CD4-positive, CD25-positive, alpha-beta regulatory T cell (primary cell): Measurements from ENCODE around the gene PBX1. TPM values are rescaled to one million over a fixed set of nuclear protein-coding genes. Genes with fewer than 3 reads are reported as not detected.
A peak's percentile ranks its signal among the peaks of the same experiment; 100 is the strongest.

Source experiments
- ATAC-seq, 2 donors: fragments of 150-1000 bp; cut with Tn5 transposase; one replicate each; pipeline ENCODE4 v1.10.0; 2021; ENCODE audit warnings: low read depth in 2 of 2, moderate number of reproducible peaks in 2 of 2, moderate library complexity in 1 of 2
- DNase-seq, 3 donors: peaks; one replicate each; pipeline versions ENCODE4 v3.0.0 to v3.0.0-alpha.2; 2012 to 2022; ENCODE audit warnings: mixed read lengths in 1 of 3
- H3K27ac ChIP-seq: one replicate; pipeline ENCODE4 v1.7.0; 2013; ENCODE audit warnings: mild to moderate bottlenecking, low read length; ENCODE audit not compliant: insufficient read depth, poor library complexity, severe bottlenecking
- H3K27me3 ChIP-seq: one replicate; pipeline ENCODE4 v1.7.0; 2013; ENCODE audit warnings: low read length; ENCODE audit not compliant: control insufficient read depth, insufficient read depth
- H3K36me3 ChIP-seq: one replicate; pipeline ENCODE4 v1.7.0; 2013; ENCODE audit warnings: mild to moderate bottlenecking, low read length, moderate library complexity; ENCODE audit not compliant: control insufficient read depth, insufficient read depth
- H3K4me1 ChIP-seq: 2 replicates; pipeline ENCODE4 v1.7.0; 2013; ENCODE audit warnings: mild to moderate bottlenecking, low read length; ENCODE audit not compliant: insufficient read depth, control insufficient read depth, poor library complexity, severe bottlenecking
- H3K4me3 ChIP-seq: one replicate; pipeline ENCODE4 v1.7.0; 2013; ENCODE audit warnings: low read depth, mild to moderate bottlenecking, low read length, moderate library complexity
- H3K9me3 ChIP-seq, 2 experiments: 1 replicate in 1 of 2; 2 replicates in 1 of 2; pipeline ENCODE4 v1.7.0; 2013; ENCODE audit warnings: low read length in 2 of 2, mild to moderate bottlenecking in 1 of 2, moderate library complexity in 1 of 2; ENCODE audit not compliant: control insufficient read depth in 2 of 2
- H3K27ac Mint-ChIP-seq, 3 donors: one replicate each; pipeline ENCODE4 v1.8.0; 2020 to 2022; ENCODE audit warnings: mild to moderate bottlenecking in 3 of 3, mixed read lengths in 3 of 3, moderate library complexity in 2 of 3
- H3K27me3 Mint-ChIP-seq: one replicate; pipeline ENCODE4 v1.8.0; 2022; ENCODE audit warnings: mild to moderate bottlenecking, mixed read lengths
- H3K36me3 Mint-ChIP-seq: one replicate; pipeline ENCODE4 v1.8.0; 2020; ENCODE audit warnings: mixed read lengths
- H3K4me1 Mint-ChIP-seq, 4 donors: one replicate each; pipeline ENCODE4 v1.8.0; 2020 to 2022; ENCODE audit warnings: mixed read lengths in 4 of 4, mild to moderate bottlenecking in 1 of 4
- H3K4me3 Mint-ChIP-seq, 4 donors: one replicate each; pipeline ENCODE4 v1.8.0; 2020 to 2022; ENCODE audit warnings: mild to moderate bottlenecking in 4 of 4, mixed read lengths in 4 of 4, moderate library complexity in 3 of 4
- H3K9me3 Mint-ChIP-seq, 7 donors: one replicate each; pipeline ENCODE4 v1.8.0; 2020 to 2022; ENCODE audit warnings: mixed read lengths in 7 of 7, mild to moderate bottlenecking in 3 of 7, moderate library complexity in 2 of 7
- polyA plus RNA-seq, 4 donors: library from polyadenylated mRNA; unstranded; fragments of 300-500 nt; fragmentation: Illumina TruSeq; gene quantifications; one replicate each; pipeline ENCODE4 v1.2.3, GENCODE V29; 2021
- total RNA-seq: library from RNA; stranded (reverse); gene quantifications from one replicate; pipeline ENCODE4 v1.2.3, GENCODE V29; 2022

The PBX1 gene
- total and polyA plus RNA-seq, 5 donors from 2014 or later, result 0.03 to 1.7 (median 0.10) TPM; not detected in 2

DNA sequence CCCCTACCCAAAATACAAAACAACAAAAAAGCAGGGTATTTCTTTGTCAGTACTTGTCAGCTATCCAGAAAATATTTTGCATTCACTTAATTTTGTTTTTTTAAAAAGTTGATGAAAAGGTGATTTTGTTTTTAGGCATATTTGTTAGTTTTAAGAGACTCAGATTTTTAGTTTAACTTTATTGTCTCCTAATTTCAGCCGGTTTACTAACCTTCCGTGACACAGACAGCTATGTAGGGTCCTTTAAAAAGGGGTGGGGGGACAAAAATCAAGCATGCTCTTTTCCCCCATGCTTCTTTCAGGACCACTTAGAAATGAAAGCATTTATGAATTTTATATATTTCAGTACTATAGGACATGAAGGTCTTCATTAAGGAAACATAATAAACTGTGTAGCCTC, 1.6 kb downstream of the PBX1 start:
- H3K27ac Mint-ChIP-seq, result no peak overlapping the region
- no peaks in the 10 kb centered on the region for H3K9me3 ChIP-seq
- H3K4me3 ChIP-seq, result no peak overlapping the region

DNA sequence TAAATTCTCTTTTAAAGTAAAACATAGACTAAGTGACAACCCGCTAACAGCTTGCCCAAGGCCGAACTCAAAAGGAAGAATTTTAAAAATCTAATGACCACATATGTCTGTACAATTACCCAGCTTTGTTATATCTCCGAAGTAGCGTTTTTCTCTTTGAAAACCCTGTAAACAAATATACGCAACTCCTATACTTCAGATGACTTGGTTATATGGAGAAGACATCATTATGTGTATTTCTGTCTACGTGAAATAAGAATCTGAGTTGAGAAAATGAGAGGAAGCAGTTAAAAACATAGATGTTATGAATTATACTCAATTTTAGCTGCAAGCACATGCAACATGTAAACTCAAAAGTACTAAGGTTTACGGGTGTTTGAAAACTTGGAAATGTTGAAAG, 2.0 kb downstream of the PBX1 start:
- ATAC-seq, result no peak
- no peaks in the 10 kb centered on the region for H3K9me3 ChIP-seq
- Mint-ChIP-seq H3K27me3 (peaks cover 26% of the 10 kb centered on the region), H3K4me1 (peaks cover 0 to 7% (median 2%) of the 10 kb centered on the region in 4 donors), H3K4me3 (no peak overlapping the region), H3K9me3 (peaks cover 0 to 7% (median 2%) of the 10 kb centered on the region in 7 donors), H3K36me3 (no peaks in the 10 kb centered on the region), H3K27ac (no peak overlapping the region)
- no peak overlapping the region for H3K27ac ChIP-seq
- no peaks in the 10 kb centered on the region for H3K36me3 ChIP-seq
- no peak for DNase-seq
- H3K4me1 ChIP-seq, result no peaks in the 10 kb centered on the region
- peaks cover 20% of the 10 kb centered on the region for H3K27me3 ChIP-seq
- H3K4me3 ChIP-seq, result no peak overlapping the region

More for the DNA sequence above, 1.6 kb downstream of the PBX1 start:
- ATAC-seq (no peak), DNase-seq (no peak)
- Histone ChIP-seq H3K4me1 (no peaks in the 10 kb centered on the region), H3K27me3 (peaks cover 20% of the 10 kb centered on the region), H3K27ac (no peak overlapping the region), H3K36me3 (no peaks in the 10 kb centered on the region)
- peak overlapping the region in 1 of 4 donors; percentile 85 for H3K4me3 Mint-ChIP-seq
- H3K27me3 Mint-ChIP-seq, result peaks cover 26% of the 10 kb centered on the region
- peaks cover 0 to 7% (median 2%) of the 10 kb centered on the region in 7 donors for H3K9me3 Mint-ChIP-seq
- peaks cover 0 to 7% (median 2%) of the 10 kb centered on the region in 4 donors for H3K4me1 Mint-ChIP-seq
- H3K36me3 Mint-ChIP-seq, result no peaks in the 10 kb centered on the region

DNA sequence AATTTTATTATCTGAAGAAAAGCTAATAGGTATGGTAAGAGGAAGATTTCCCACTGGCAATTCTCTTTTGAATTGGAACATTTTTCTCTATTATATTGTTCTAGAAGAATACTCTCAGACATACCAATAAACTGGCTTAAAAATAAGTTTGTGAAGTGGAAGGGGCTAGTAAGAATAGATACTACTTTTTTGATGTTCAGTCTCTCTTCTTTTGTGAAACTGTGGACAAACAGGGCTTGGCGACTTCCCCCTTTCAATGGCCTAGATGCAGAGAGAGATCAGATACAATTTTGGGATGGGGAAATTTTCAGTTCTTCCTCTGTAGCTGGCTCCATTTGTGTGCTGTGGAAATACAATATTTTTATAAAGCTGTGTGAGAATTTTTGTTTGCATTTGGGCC, 2.5 kb downstream of the PBX1 start:
- Histone ChIP-seq H3K4me3 (no peak overlapping the region), H3K9me3 (no peaks in the 10 kb centered on the region), H3K36me3 (no peaks in the 10 kb centered on the region), H3K27me3 (peaks cover 20% of the 10 kb centered on the region), H3K4me1 (no peaks in the 10 kb centered on the region), H3K27ac (no peak overlapping the region)
- Mint-ChIP-seq H3K4me1 (peaks cover 0 to 7% (median 2%) of the 10 kb centered on the region in 4 donors), H3K27ac (peak overlapping the region in 1 of 3 donors; percentile 71), H3K4me3 (no peak overlapping the region), H3K27me3 (peaks cover 26% of the 10 kb centered on the region), H3K9me3 (peaks cover 0 to 6% (median 2%) of the 10 kb centered on the region in 7 donors), H3K36me3 (no peaks in the 10 kb centered on the region)
- DNase-seq (no peak), ATAC-seq (no peak)

DNA sequence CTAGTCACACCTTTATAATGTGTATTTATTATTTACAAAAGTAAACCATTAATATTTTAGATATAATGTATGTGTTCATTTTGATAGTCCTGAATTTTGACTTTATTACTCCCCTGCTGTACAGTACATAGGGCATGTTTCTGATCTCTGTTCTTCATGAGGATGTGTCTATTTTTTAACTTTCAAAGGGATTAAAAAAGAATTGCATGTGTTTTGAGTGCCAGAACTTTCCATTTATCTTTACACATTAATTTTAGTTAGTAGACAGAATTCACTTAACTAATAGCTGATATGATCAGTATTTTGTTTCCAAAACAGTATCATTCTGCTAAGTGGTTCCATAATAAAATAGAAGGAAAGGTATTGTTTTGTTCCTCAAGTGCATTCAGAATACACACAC, 3.1 kb downstream of the PBX1 start:
- no peak for ATAC-seq
- Mint-ChIP-seq H3K4me3 (no peak overlapping the region), H3K36me3 (no peaks in the 10 kb centered on the region)

DNA sequence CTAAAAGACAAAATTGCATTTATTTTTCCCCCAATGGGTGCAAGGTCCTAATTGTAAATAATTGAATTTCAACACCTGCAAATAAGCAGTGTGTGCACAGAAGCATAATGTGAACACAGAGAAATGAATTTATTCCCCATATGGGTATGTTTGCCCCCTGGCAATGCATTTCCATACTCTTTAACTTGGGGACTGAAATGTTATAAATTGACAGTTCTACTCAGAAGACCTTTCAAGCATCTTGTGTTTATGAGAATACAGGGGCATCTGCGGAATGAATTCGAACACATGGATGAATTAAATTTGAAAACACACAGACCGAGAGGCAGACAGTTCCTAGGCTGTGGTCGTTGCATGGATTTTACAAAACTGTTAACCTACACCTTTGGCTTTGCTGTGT, 3.5 kb downstream of the PBX1 start:
- no peaks in the 10 kb centered on the region for H3K36me3 Mint-ChIP-seq
- Histone ChIP-seq H3K4me3 (no peak overlapping the region), H3K4me1 (no peaks in the 10 kb centered on the region), H3K27ac (no peak overlapping the region), H3K27me3 (peaks cover 18% of the 10 kb centered on the region), H3K9me3 (no peaks in the 10 kb centered on the region), H3K36me3 (no peaks in the 10 kb centered on the region)
- H3K4me1 Mint-ChIP-seq, result peaks cover 0 to 7% (median 2%) of the 10 kb centered on the region in 4 donors
- no peak overlapping the region for H3K27ac Mint-ChIP-seq
- ATAC-seq, result no peak
- peaks cover 26% of the 10 kb centered on the region for H3K27me3 Mint-ChIP-seq
- H3K4me3 Mint-ChIP-seq, result no peak overlapping the region
- peaks cover 0 to 4% (median under 1%) of the 10 kb centered on the region in 7 donors for H3K9me3 Mint-ChIP-seq
- DNase-seq, result no peak

More for the DNA sequence above, 3.1 kb downstream of the PBX1 start:
- H3K27me3 Mint-ChIP-seq, result peaks cover 26% of the 10 kb centered on the region
- peaks cover 20% of the 10 kb centered on the region for H3K27me3 ChIP-seq
- no peaks in the 10 kb centered on the region for H3K9me3 ChIP-seq
- H3K4me3 ChIP-seq, result no peak overlapping the region
- no peak for DNase-seq
- H3K9me3 Mint-ChIP-seq, result peaks cover 0 to 4% (median 0%) of the 10 kb centered on the region in 7 donors
- no peaks in the 10 kb centered on the region for H3K36me3 ChIP-seq
- peaks cover 0 to 7% (median 2%) of the 10 kb centered on the region in 4 donors for H3K4me1 Mint-ChIP-seq
- H3K27ac Mint-ChIP-seq, result no peak overlapping the region
- no peak overlapping the region for H3K27ac ChIP-seq
- no peaks in the 10 kb centered on the region for H3K4me1 ChIP-seq

DNA sequence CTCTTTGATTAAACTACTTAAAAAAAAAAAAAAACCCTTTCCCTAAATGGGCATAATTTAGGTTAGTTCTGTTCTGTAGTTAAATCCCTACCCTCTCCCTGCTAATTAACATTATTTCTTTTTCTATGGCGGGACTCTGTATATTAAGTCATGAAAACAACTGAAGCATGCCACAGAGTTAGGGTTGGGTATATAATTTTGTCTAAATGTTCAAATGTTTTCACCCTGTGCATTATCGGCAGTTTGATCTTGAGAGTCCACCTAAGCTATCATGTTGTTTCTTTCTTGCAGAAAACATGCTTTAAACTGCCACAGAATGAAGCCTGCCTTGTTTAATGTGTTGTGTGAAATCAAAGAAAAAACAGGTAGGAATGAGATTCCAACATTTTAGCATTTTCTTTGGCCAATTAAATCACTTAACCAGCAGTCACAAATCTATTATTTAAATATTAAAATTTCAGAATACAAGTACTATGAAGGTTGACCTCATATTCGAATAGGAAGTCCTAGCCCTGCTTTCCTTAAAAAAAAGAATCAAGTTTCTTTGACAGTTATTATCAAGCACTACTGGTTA, 4.0 kb downstream of the PBX1 start:
- Mint-ChIP-seq H3K36me3 (no peaks in the 10 kb centered on the region), H3K9me3 (peaks cover 0 to 4% (median 2%) of the 10 kb centered on the region in 7 donors), H3K4me1 (peaks cover 0 to 7% (median 2%) of the 10 kb centered on the region in 4 donors), H3K27ac (no peak overlapping the region), H3K4me3 (no peak overlapping the region), H3K27me3 (peaks cover 26% of the 10 kb centered on the region)
- Histone ChIP-seq H3K4me1 (no peaks in the 10 kb centered on the region), H3K36me3 (no peaks in the 10 kb centered on the region), H3K9me3 (no peaks in the 10 kb centered on the region), H3K4me3 (no peak overlapping the region), H3K27me3 (peaks cover 16% of the 10 kb centered on the region), H3K27ac (no peak overlapping the region)
- ATAC-seq, result no peak
- no peak for DNase-seq

DNA sequence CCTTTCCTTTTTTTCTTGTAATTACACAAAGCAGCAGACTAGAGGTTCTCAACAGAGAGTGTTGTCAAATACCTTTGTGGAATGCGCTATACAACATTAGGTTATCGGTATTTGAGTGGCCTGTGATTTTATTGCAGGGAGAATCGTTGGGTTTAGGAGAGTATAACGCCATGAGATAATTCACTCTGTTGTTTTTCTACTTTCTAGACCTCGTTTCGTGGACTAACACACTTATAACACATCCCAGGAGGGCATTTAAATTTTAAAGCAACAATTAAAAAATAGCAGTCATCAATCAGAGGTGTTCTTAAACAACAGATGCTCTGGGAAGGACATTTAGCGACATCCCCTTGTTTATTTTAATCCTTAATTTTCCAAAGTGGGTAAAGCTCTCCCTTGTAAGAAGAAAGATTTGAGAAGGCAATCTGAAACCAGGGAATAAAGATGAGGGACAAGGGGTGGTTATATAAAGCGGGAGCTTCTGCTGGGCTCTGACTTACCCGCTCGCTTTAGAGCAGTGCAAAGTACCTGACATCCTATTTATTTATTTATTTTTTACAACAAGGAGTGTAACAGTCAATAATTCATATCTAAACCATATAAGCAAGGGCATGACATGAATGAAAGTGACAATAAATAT, 4.9 kb downstream of the PBX1 start:
- Mint-ChIP-seq H3K36me3 (no peaks in the 10 kb centered on the region), H3K27ac (no peak overlapping the region), H3K9me3 (peaks cover 0 to 4% (median 2%) of the 10 kb centered on the region in 7 donors), H3K4me1 (peaks cover 0 to 7% (median 2%) of the 10 kb centered on the region in 4 donors), H3K4me3 (no peak overlapping the region), H3K27me3 (peaks cover 18% of the 10 kb centered on the region)
- no peaks in the 10 kb centered on the region for H3K4me1 ChIP-seq
- ATAC-seq, result no peak
- H3K27ac ChIP-seq, result no peak overlapping the region
- H3K27me3 ChIP-seq, result peaks cover 16% of the 10 kb centered on the region
- DNase-seq, result no peak
- no peak overlapping the region for H3K4me3 ChIP-seq
- H3K9me3 ChIP-seq, result no peaks in the 10 kb centered on the region
- no peaks in the 10 kb centered on the region for H3K36me3 ChIP-seq

DNA sequence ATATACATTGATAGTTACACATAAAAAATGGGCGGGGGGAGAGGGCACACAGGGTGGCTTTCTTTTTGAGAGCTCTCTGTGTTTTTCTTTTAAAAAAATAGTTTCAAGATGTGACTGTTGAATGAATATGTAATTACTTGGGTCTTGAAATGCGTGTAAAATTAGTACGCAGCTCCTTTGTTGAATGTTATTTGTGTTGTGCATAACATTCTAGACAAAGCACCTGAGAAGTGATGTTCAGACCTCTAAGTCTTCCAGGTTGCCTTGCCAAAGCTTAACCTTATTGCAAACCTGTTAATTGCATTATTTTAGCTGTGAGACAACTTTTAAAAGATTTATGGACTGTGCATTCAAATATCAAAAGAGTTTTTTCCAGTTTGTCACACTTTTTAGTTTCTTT, 5.4 kb downstream of the PBX1 start:
- no peak overlapping the region for H3K27ac Mint-ChIP-seq
- H3K4me1 ChIP-seq, result no peaks in the 10 kb centered on the region
- no peak overlapping the region for H3K4me3 ChIP-seq
- peaks cover 16% of the 10 kb centered on the region for H3K27me3 ChIP-seq
- no peaks in the 10 kb centered on the region for H3K36me3 ChIP-seq
- no peaks in the 10 kb centered on the region for H3K36me3 Mint-ChIP-seq
- H3K4me1 Mint-ChIP-seq, result peaks cover 0 to 7% (median 2%) of the 10 kb centered on the region in 4 donors
- H3K27ac ChIP-seq, result no peak overlapping the region
- peaks cover 17% of the 10 kb centered on the region for H3K27me3 Mint-ChIP-seq
- ATAC-seq (no peak), DNase-seq (no peak)
- H3K9me3 ChIP-seq, result no peaks in the 10 kb centered on the region
- no peak overlapping the region for H3K4me3 Mint-ChIP-seq
- peaks cover 0 to 4% (median 2%) of the 10 kb centered on the region in 7 donors for H3K9me3 Mint-ChIP-seq
